Activated CD4-positive, alpha-beta T cell treated with anti-CD3 and anti-CD28 coated beads, Interleukin-2, amount 50 U/mL, for 24 hours (primary cell): ENCODE measurements around the gene NMBR.
"Not testable (repeated sequence)": the region's sequence is repeated elsewhere in the genome, so short reads cannot be mapped to it uniquely, and the experiment has no call there.

Experiments
- DNase-seq, 2 donors: peaks; one replicate each; pipeline ENCODE4 v3.0.0-alpha.2; 2020; ENCODE audit warnings: low read depth in 1 of 2, low spot score in 1 of 2

Gene NMBR

DNA sequence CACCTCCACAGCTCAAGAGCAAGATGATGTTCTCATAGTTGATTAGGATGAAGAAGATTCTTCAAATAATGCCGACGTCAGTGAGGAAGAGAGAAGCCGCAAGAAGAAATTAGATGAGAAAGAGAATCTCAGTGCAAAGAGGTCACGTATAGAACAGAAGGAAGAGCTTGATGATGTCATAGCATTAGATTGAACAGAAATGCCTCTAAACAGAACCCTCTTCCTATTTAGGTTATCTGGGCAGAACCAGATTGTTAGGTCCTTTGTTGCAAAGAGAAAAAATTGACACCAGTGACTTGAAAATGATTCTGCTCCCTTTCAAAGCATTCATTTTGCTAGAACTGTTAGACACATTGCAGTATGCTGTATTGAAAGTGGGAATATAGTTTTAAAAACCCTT is 84.1 kb downstream of the NMBR start:
- not testable (repeated sequence) for DNase-seq

DNA sequence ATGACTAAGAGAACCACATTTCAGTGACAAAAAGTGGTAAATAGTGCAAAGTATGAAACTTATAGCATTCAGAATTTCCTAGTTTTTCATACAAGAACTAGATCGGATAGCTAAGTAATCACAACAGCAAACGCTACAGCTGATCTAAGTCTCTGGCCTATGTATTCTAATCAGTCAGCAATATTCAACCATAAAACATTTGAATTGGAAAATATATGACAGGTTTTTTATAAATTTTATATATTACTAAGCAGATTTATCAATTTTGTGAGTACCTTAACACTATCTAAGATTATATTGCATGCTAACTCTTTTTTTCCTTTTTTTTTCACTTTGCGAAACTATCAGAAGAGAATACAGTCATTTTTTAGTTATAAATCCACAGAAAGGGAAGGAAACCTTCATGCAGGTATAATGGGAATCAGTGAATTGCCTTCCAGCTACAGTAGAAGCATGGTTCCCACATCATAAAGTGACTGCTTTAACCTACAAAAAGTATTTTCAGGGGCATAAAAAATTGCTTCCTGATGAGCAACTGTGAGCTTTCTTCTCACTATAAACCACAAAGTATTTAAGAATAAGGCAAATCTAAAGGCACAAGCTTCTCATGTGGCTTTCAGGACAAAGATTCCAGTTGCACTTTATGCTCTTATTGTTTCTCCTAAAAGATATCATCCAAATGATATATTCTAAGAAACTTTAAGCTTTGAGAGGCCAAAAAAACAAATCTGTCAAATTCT is 88.2 kb downstream of the NMBR start:
- DNase-seq = no peak

DNA sequence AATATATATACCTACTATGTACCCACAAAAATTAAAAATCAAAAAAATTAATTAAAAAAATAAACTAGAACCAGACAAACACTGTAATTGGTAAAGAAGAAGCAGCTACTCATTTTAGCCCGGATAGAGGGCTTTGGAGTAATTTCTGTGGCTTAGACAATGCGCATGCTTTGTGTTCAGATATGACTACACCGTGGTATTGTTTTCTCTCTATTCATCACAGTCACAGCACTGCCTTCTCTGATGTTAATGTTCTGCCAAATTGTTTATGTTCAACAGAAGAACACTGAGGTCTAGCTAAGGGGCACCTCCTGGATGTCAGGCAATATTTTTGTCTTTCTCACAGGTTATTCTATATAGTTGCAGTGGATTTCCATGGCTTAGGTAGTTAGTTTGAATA is 91.7 kb downstream of the NMBR start:
- no peak for DNase-seq

DNA sequence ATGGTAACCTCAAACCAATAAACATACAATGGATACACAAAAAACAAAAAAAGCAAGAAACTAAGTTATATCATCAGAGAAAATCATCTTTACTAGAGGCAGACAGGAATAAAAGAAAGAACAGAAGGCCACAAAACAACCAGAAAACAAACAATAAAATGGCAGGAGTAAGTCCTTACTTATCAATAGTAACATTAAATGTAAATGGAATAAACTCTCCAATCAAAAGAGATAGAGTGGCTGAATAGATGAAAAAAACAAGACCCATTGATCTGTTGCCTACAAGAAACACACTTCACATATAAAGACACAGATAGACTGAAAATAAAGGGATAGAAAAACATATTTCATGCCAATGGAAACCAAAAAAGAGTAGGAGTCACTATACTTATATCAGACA is 95.5 kb downstream of the NMBR start:
- DNase-seq = no peak

DNA sequence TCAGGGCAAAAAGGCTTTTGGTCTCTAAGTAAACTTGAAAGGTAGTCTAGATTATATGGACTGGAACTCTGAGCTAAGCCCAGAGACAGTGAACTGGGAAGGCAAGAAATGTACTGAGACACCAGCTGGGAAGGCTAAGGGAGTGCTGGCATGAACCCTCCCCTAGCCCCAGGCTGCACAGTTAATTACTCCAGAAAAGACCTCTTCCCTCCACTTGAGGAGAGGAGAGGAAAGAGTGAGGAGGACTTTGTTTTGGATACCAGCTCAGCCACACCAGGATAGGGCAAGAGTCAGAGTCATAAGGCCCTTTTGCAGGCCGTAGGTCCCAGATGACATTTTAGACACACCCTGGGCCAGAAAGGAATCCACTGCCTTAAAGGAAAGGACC is 98.3 kb downstream of the NMBR start:
- DNase-seq = no peak

- DNase-seq = no peak
Measured at GRCh38 chr6:142047934-142048592, 98.9 kb downstream of the NMBR start.

- no peak for DNase-seq
Measured at GRCh38 chr6:142045380-142046278, 101.3 kb downstream of the NMBR start.

GRCh38 chr6:142035890-142036289 is 111.0 kb downstream of the NMBR start:
- DNase-seq = no peak

GRCh38 chr6:142031035-142031434 is 115.9 kb downstream of the NMBR start:
- DNase-seq = no peak

GRCh38 chr6:142030115-142030619 is 116.8 kb downstream of the NMBR start:
- no peak for DNase-seq

DNA sequence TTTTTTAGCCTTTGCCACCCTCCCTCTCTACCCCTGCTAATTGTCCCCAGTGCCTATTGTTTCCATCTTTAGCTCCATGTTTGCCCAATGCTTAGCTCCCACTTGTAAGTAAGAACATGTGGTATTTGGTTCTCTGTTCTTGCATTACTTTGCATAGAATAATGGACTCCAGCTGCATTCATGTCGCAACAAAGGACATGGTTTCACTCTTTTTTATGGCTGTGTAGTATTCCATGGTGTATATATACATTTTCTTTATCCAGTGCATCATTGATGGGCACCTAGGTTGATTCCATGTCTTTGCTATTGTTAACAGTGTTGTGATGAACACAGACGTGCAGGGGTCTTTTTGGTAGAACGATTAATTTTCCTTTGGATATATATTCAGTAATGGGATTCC is 118.4 kb downstream of the NMBR start:
- DNase-seq = no peak

DNA sequence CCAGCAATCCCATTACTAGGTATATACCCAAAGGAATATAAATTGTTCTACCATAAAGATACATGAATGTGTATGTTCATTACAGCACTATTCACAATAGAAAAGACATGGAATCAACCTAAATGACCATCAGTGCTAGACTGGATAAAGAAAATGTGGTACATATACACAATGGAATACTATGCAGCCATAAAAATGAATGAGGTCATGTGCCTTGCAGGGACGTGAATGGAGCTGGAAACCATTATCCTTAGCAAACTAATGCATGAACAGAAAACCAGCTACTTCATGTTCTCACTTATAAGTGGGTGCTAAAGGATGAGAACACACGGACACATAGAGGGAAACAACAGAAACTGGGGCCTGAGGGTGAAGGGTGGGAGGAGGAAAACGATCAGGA is 119.1 kb downstream of the NMBR start:
- DNase-seq = not testable (repeated sequence)

DNA sequence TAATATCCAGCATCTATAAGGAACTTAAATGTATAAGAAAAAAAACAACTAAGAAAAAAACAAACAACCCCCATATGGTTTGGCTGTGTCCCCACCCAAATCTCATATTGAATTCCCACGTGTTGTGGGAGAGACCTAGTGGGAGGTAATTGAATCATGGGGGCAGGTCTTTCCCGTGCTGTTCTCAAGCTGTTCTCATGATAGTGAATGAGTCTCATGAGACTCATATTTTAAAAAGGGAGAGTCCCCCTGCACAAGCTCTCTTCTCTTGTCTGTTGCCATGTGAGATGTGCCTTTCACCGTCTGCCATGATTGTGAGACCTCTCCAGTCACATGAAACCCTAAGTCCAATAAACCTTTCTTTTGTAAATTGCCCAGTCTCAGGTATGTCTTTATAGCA is 119.8 kb downstream of the NMBR start:
- DNase-seq = no peak

- DNase-seq = no peak
Measured at GRCh38 chr6:142026471-142026870, 120.5 kb downstream of the NMBR start.
